NCI-H128 (cell line): ENCODE results near the gene THBS2.
"Not testable (repeated sequence)": the region's sequence is repeated elsewhere in the genome, so short reads cannot be mapped to it uniquely, and the experiment has no call there.

ENCODE experiments used
- DNase-seq: peaks from one replicate; lab custom pipeline; 2025; ENCODE audit not compliant: unreplicated experiment; lab: John Stamatoyannopoulos, UW

The THBS2 gene

GRCh38 chr6:169186496-169187169 lies 67.0 kb downstream of the THBS2 start:
- no peak for DNase-seq

GRCh38 chr6:169185692-169186485 lies 67.8 kb downstream of the THBS2 start:
- no peak for DNase-seq

GRCh38 chr6:169185011-169185521 lies 68.6 kb downstream of the THBS2 start:
- DNase-seq: no peak

- no peak for DNase-seq
Observed at GRCh38 chr6:169184419-169184818, 69.2 kb downstream of the THBS2 start.

GRCh38 chr6:169183233-169183632 lies 70.4 kb downstream of the THBS2 start:
- DNase-seq: no peak

- not testable (repeated sequence) for DNase-seq
Observed at GRCh38 chr6:169179831-169180230, 73.8 kb downstream of the THBS2 start.

- DNase-seq: no peak
Observed at GRCh38 chr6:169177516-169178166, 76.0 kb downstream of the THBS2 start.

- DNase-seq: no peak
Observed at GRCh38 chr6:169176361-169176991, 77.2 kb downstream of the THBS2 start.

- no peak for DNase-seq
Observed at GRCh38 chr6:169175360-169175887, 78.2 kb downstream of the THBS2 start.

GRCh38 chr6:169174516-169175359 lies 78.9 kb downstream of the THBS2 start:
- DNase-seq: no peak

GRCh38 chr6:169173532-169174268 lies 79.9 kb downstream of the THBS2 start:
- no peak for DNase-seq

GRCh38 chr6:169172946-169173345 lies 80.7 kb downstream of the THBS2 start:
- DNase-seq: no peak

GRCh38 chr6:169172456-169172855 lies 81.2 kb downstream of the THBS2 start:
- DNase-seq: no peak

GRCh38 chr6:169171951-169172350 lies 81.7 kb downstream of the THBS2 start:
- no peak for DNase-seq

- no peak for DNase-seq
Observed at GRCh38 chr6:169171016-169171415, 82.6 kb downstream of the THBS2 start.

- no peak for DNase-seq
Observed at GRCh38 chr6:169170583-169170955, 83.1 kb downstream of the THBS2 start.

- DNase-seq: no peak
Observed at GRCh38 chr6:169169941-169170582, 83.6 kb downstream of the THBS2 start.

GRCh38 chr6:169169375-169169774 lies 84.3 kb downstream of the THBS2 start:
- no peak for DNase-seq

- DNase-seq: no peak
Observed at GRCh38 chr6:169168706-169169105, 84.9 kb downstream of the THBS2 start.
